ENCODE results near the gene CDH8. TPM values are rescaled to one million over a fixed set of nuclear protein-coding genes. Genes with fewer than 3 reads are reported as not detected.
"Not testable (repeated sequence)": the region's sequence is repeated elsewhere in the genome, so short reads cannot be mapped to it uniquely, and the experiment has no call there.

Gene CDH8
- polyA plus RNA-seq, 3 donors from 2014 or later: not detected

DNA sequence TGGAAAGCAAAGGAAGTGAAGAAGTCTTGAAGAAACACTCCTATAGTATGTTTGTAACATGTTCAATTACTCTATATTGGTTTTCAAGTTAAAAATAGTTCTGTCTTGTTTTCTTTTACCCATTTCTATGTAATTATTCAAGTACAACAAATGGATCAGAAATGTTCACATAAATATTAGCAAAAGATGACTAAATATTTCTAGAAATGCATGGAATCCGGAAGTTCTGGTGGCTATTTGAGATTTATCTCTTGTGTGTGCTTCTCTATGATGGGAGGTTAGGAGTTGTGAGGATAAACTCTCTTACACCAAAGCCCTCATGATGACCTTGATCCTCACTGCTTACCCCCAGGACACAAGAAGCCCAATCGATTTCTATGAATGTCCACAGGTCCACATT is 237.5 kb downstream of the CDH8 start:
- no peak overlapping the region for H3K27ac Mint-ChIP-seq
- H3K4me1 Mint-ChIP-seq: no peaks in the 10 kb centered on the region
- DNase-seq: no peak
- H3K4me3 Mint-ChIP-seq: no peak overlapping the region
- peaks cover 0 to 3% (median 0%) of the 10 kb centered on the region in 3 donors for H3K36me3 Mint-ChIP-seq
- peaks cover 7 to 56% (median 27%) of the 10 kb centered on the region in 6 donors for H3K9me3 Mint-ChIP-seq
- H3K27me3 Mint-ChIP-seq (ENCODE audit: low read depth in 3 of 3): no peaks in the 10 kb centered on the region

DNA sequence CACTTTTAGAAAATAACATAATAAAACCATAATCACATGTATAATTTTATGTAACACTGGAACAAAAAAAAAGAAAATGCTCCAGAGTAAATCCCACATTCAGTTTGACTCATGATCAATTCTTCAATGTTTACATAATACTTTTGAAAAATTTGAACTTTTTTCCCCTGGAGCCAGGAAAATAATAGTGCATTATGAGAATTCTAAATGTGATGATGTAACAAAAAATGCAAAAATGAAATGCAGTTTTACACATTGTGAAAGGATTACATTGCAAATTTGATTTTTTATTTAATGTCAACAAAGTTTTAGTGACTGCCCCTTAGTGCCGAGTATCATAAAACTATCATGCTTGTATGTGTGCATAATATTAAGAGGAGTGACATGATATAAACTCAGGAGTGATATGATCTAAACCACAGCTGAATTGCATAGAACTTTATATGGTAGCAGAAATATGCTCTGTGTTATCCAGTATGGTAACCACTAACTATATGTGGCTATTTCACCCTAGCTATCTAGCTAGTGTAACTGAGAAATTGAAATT is 238.2 kb downstream of the CDH8 start:
- Mint-ChIP-seq H3K27me3 (ENCODE audit: low read depth in 3 of 3) (no peaks in the 10 kb centered on the region), H3K27ac (no peak overlapping the region), H3K9me3 (peaks cover 11 to 59% (median 29%) of the 10 kb centered on the region in 6 donors), H3K36me3 (peaks cover 0 to 3% (median 0%) of the 10 kb centered on the region in 3 donors), H3K4me3 (no peak overlapping the region), H3K4me1 (no peaks in the 10 kb centered on the region)
- DNase-seq: no peak

DNA sequence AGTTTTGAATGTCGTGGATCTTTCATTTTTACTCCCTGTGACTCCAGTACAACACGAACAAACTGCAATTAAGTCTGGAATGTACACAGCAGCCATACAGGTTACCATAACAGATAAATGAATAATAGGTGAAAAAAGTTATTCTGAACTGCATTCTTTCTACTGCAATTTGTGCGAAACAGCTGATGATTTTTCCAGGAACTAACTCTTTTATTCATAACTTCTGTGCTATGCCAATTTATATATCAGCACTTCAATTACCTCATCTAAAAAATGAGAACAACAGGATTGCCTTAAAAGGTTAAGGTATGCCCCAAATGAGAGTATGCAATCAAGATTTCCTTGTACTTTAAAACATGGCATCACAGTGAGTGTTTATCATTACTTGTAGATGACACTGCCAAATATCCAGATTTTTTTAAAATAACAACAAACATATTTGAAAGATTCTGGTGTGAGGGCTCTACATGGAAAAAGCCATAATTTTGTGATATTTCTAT is 238.9 kb downstream of the CDH8 start:
- H3K27ac Mint-ChIP-seq: no peak overlapping the region

DNA sequence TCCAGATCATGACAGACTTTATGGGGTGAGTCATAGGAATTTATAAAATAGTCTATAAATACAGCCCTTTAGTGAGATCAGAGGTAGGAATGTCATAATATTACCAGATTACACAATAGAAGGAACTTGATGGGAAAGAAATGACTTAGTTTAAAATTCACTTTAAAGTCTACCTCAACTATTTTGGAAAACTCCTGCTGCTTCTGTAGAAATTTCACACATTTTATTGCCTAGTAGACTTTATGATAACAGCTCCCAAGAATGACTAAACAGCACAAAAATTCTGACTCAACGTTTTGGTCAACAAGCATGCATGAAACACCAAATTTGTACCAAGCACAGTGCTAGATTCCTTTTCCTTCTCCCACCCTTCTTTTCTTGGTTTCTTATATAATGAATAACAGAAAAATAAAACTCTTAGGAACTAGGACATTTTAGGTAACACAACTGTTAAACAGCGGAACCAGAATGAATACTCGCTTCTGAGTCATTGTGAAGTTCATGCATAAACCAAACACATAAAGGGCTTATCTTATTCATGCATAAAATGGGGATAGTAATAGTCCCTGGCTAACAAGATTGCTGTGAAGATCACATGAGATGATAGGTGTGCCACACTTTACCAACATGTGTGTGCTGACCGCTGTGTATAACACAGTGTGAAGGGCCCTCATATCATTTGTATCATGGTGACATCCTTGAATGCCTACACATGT is 243.9 kb downstream of the CDH8 start:
- no peak for DNase-seq
- Mint-ChIP-seq H3K4me1 (no peaks in the 10 kb centered on the region), H3K27ac (no peak overlapping the region), H3K36me3 (no peaks in the 10 kb centered on the region), H3K9me3 (peaks cover 12 to 63% (median 27%) of the 10 kb centered on the region in 6 donors), H3K4me3 (no peak overlapping the region), H3K27me3 (ENCODE audit: low read depth in 3 of 3) (no peaks in the 10 kb centered on the region)

More for the DNA sequence above, 238.9 kb downstream of the CDH8 start:
- no peaks in the 10 kb centered on the region for H3K4me1 Mint-ChIP-seq
- H3K36me3 Mint-ChIP-seq: peaks cover 0 to 3% (median 0%) of the 10 kb centered on the region in 3 donors
- no peaks in the 10 kb centered on the region for H3K27me3 Mint-ChIP-seq (ENCODE audit: low read depth in 3 of 3)
- no peak for DNase-seq
- peaks cover 11 to 64% (median 29%) of the 10 kb centered on the region in 6 donors for H3K9me3 Mint-ChIP-seq
- H3K4me3 Mint-ChIP-seq: no peak overlapping the region

DNA sequence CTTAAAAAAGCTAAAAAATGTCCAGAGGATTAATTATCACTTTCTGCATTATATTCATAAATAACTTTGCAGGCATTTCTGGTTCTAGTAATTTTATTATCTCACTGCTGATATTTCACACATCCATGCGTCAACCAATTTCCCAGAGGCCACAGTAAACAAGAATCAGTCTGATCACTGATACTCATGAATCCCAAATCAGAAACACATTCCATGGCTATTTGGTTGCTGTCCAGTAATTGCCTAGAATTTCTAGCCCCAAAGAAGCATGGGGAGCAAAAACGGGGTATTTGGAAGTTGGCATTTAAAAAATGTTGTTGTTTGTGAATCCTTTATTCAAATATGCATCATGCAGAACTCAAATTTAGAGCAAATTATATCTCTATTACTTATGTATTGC is 244.8 kb downstream of the CDH8 start:
- no peaks in the 10 kb centered on the region for H3K4me1 Mint-ChIP-seq
- no peak overlapping the region for H3K27ac Mint-ChIP-seq
- H3K9me3 Mint-ChIP-seq: peaks cover 11 to 58% (median 26%) of the 10 kb centered on the region in 6 donors
- H3K36me3 Mint-ChIP-seq: no peaks in the 10 kb centered on the region
- no peak for DNase-seq
- H3K4me3 Mint-ChIP-seq: no peak overlapping the region
- H3K27me3 Mint-ChIP-seq (ENCODE audit: low read depth in 3 of 3): no peaks in the 10 kb centered on the region

DNA sequence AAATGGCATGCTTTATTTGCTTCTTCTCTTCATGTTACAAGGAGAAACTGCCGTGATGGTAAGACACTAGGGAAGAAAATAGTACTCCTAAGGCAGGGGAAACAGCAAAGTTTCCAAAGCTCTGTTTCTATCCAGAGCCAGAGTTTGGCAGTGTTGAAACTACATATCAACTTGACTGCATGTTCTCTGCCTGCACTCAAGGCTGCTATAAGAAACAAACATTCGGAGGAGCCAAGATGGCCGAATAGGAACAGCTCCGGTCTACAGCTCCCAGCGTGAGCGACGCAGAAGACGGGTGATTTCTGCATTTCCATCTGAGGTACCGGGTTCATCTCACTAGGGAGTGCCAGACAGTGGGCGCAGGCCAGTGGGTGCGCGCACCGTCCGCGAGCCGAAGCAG is 254.4 kb downstream of the CDH8 start:
- H3K4me3 Mint-ChIP-seq; DNase-seq; H3K27ac Mint-ChIP-seq; H3K27me3 Mint-ChIP-seq (ENCODE audit: low read depth in 3 of 3); H3K4me1 Mint-ChIP-seq; H3K36me3 Mint-ChIP-seq: not testable (repeated sequence)
- H3K9me3 Mint-ChIP-seq: peaks cover 6 to 42% (median 22%) of the 10 kb centered on the region in 6 donors

DNA sequence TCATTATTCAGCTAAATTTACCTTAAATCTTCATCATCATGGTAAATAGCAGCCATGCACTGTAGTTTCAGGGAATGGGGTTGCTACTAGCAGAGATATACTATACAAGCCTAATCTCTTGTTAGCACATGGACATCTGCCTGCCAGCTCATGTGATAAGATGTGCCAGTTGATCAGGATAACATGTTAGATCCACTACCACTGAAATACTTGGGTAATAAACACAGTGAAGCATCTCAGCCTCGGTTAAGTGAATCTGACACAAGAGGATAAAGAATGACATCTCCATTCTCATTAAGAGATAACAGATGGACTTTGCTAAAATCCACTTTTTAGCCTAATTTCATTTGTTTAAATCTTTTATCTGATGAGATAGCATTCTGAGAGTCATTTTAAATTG is 256.1 kb downstream of the CDH8 start:
- no peak overlapping the region for H3K27ac Mint-ChIP-seq
- H3K4me3 Mint-ChIP-seq: no peak overlapping the region
- peaks cover 0 to 4% (median 0%) of the 10 kb centered on the region in 3 donors for H3K36me3 Mint-ChIP-seq
- no peaks in the 10 kb centered on the region for H3K4me1 Mint-ChIP-seq
- H3K27me3 Mint-ChIP-seq (ENCODE audit: low read depth in 3 of 3): peaks cover 0 to 3% (median 0%) of the 10 kb centered on the region in 3 donors
- DNase-seq: no peak
- H3K9me3 Mint-ChIP-seq: peaks cover 9 to 51% (median 25%) of the 10 kb centered on the region in 6 donors

DNA sequence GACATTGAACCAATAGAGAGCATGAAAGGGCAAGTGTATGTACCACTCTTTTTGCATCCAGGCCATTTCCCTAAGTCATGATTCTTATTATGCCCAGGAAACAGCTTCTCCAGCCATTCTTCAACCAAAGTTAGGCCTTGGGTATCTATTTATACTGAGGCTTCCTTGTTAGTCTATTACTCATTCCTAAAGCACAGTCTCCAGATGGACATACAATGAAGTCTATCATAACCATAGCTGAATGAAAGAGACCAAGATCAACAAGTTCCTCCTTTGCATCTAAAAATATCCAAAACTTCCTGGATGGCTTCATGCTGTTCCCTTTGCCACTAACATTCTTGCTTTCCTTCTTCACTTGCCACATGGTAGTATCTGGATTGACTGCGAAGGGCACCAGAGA is 265.9 kb downstream of the CDH8 start:
- Mint-ChIP-seq H3K27me3 (ENCODE audit: low read depth in 3 of 3) (no peaks in the 10 kb centered on the region), H3K9me3 (peaks cover 8 to 57% (median 25%) of the 10 kb centered on the region in 6 donors), H3K36me3 (no peaks in the 10 kb centered on the region), H3K27ac (no peak overlapping the region), H3K4me1 (no peaks in the 10 kb centered on the region), H3K4me3 (no peak overlapping the region)
- no peak for DNase-seq

DNA sequence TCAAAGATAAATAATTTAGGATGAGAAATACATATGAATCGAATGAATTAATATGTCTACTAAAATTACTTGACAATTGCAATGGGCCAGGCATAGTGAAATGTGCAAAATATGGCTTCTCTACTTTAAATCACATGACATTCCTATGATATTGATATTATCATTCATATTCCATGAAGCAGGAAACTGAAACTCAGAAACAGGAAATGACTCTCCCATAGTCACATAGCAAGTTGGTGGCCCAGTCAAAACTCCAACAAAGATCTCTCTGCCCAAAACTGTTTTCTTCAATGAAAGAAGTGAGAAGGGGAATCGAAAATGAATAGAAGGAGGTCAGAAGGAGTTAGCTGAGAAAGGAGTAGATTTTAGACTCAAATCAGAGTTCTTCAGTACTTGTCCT is 272.2 kb downstream of the CDH8 start:
- Mint-ChIP-seq H3K4me1 (no peaks in the 10 kb centered on the region), H3K27ac (no peak overlapping the region), H3K9me3 (peaks cover 8 to 49% (median 27%) of the 10 kb centered on the region in 6 donors), H3K27me3 (ENCODE audit: low read depth in 3 of 3) (peaks cover 0 to 3% (median 0%) of the 10 kb centered on the region in 3 donors), H3K36me3 (no peaks in the 10 kb centered on the region), H3K4me3 (no peak overlapping the region)
- DNase-seq: no peak

DNA sequence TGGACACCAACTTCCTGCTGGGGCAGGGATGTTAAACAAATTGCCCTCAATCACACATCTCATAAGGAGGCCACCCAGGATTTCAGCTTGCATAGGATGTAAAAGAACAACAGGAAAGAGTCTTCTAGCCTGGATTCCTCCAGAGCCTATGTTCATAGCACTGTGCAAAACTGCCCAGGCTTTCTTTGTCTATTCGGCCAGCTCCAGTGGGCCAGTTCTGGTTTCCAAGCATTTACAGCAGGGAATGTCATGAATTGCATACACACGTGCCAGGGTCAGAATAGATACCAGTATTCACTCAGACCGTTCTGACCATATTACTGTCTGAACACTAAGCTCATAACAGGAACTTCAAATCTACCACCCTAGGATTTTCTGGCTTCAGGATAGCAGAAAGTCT is 273.2 kb downstream of the CDH8 start:
- Mint-ChIP-seq H3K4me3 (no peak overlapping the region), H3K27ac (no peak overlapping the region), H3K27me3 (ENCODE audit: low read depth in 3 of 3) (peaks cover 0 to 3% (median 0%) of the 10 kb centered on the region in 3 donors), H3K4me1 (no peaks in the 10 kb centered on the region), H3K9me3 (peaks cover 4 to 48% (median 30%) of the 10 kb centered on the region in 6 donors), H3K36me3 (peaks cover 0 to under 1% (median 0%) of the 10 kb centered on the region in 3 donors)
- DNase-seq: no peak

DNA sequence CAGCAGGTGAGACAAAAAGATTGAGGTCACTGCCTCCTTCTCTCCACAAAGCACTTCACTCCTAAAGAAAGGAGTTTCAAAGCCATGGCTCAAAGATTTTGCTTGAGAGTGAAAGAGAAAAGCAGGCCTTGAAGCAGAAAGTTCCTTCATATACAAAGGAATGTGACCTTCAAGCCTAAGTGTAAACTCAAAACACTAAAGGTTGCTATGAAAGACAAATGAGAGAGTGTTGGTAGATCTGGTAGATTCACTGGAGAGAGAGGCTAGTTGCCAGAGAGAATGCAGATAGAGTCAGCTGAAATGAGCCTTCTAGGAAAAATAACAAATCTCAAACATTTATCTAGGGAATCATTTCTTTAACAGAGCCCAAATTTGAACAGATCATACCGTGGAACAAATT is 305.2 kb downstream of the CDH8 start:
- Mint-ChIP-seq H3K27ac (no peak overlapping the region), H3K27me3 (ENCODE audit: low read depth in 3 of 3) (no peaks in the 10 kb centered on the region), H3K36me3 (peaks cover 0 to 5% (median 0%) of the 10 kb centered on the region in 3 donors), H3K9me3 (peaks cover 13 to 54% (median 29%) of the 10 kb centered on the region in 6 donors), H3K4me1 (no peaks in the 10 kb centered on the region), H3K4me3 (no peak overlapping the region)
- DNase-seq: no peak

DNA sequence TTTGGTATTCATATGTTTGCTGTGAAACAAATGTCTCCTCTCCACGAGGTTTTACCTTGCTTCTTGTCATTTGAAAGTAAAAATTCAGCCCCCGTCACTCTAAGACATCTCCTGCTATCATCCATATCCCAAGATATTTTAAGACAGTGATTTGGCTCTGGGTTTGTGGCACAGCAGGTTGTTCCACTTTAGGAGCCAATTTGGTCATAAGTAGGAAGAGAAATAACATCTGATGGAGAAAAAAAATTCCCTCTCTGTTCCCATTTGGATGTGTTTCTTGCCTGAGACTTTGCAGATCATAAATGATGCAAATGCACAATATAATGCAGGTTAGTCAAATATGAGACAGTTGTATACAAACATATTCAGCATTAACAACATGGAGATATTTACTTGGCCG is 309.5 kb downstream of the CDH8 start:
- no peak overlapping the region for H3K4me3 Mint-ChIP-seq
- no peaks in the 10 kb centered on the region for H3K27me3 Mint-ChIP-seq (ENCODE audit: low read depth in 3 of 3)
- DNase-seq: no peak
- H3K4me1 Mint-ChIP-seq: no peaks in the 10 kb centered on the region
- H3K36me3 Mint-ChIP-seq: no peaks in the 10 kb centered on the region
- peaks cover 7 to 45% (median 26%) of the 10 kb centered on the region in 6 donors for H3K9me3 Mint-ChIP-seq
- no peak overlapping the region for H3K27ac Mint-ChIP-seq

DNA sequence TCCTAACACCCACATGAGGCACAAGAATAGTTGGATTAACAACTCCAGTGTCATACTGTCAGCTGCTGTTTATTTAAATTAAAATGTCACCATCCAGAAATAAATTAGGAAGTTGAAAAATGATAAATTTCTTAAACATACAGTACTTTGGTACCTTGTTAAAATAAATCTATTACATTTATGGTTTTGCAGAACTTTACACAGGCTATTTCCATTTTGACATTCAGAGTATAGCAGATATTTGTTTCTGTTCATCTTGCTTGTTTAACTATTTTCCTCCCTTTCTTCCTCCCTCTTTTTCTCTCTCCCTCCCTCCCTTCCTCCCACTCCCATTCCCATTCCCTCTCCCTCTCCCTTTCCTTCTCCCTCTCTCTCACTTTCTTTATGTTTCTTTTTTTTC is 310.1 kb downstream of the CDH8 start:
- Mint-ChIP-seq H3K9me3 (peaks cover 7 to 43% (median 23%) of the 10 kb centered on the region in 6 donors), H3K27me3 (ENCODE audit: low read depth in 3 of 3) (no peaks in the 10 kb centered on the region), H3K4me1 (no peaks in the 10 kb centered on the region), H3K4me3 (no peak overlapping the region), H3K36me3 (no peaks in the 10 kb centered on the region), H3K27ac (no peak overlapping the region)
- no peak for DNase-seq

DNA sequence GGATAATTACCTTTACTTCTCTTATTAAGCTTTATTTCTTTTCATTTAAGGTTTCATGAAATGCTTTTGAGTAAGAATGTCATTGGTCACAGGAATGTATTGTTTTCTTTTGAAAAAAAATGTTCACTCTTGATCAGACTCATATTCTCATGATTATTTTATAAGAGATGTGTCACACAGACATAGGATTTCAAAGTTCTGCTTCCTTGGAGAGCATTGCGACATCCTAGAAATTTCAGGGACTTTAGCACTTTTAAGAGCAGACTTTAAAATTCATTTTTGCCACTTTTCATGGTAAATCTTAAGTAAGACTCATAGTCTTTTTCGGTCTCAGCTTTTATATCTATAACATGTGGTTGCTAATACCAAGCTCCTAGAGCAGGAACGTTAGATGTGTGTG is 314.7 kb downstream of the CDH8 start:
- Mint-ChIP-seq H3K9me3 (peaks cover 6 to 42% (median 20%) of the 10 kb centered on the region in 6 donors), H3K36me3 (no peaks in the 10 kb centered on the region), H3K27ac (no peak overlapping the region), H3K27me3 (ENCODE audit: low read depth in 3 of 3) (no peaks in the 10 kb centered on the region), H3K4me3 (no peak overlapping the region), H3K4me1 (no peaks in the 10 kb centered on the region)
- no peak for DNase-seq
